Activated naive CD4-positive, alpha-beta T cell treated with anti-CD3 and anti-CD28 coated beads, Interleukin-2, amount 50 U/mL, for 72 hours (primary cell): ENCODE results near the gene CD38. TPM values are rescaled to one million over a fixed set of nuclear protein-coding genes. Genes with fewer than 3 reads are reported as not detected.

Experiments used
- ATAC-seq, 2 donors: fragments of 150-1000 bp; cut with Tn5 transposase; 2 replicates each; pipeline ENCODE4 v1.10.0; 2021; ENCODE audit warnings: mild to moderate bottlenecking in 2 of 2, moderate library complexity in 2 of 2
- DNase-seq, 2 donors: peaks; one replicate each; pipeline ENCODE4 v3.0.0; 2021 to 2022; ENCODE audit warnings: low spot score in 2 of 2
- H3K27ac Mint-ChIP-seq, 2 donors: one replicate each; pipeline ENCODE4 v1.8.0; 2022; ENCODE audit warnings: mild to moderate bottlenecking in 2 of 2, mixed read lengths in 2 of 2
- H3K36me3 Mint-ChIP-seq, 2 donors: one replicate each; pipeline ENCODE4 v1.8.0; 2022; ENCODE audit warnings: mixed read lengths in 2 of 2
- H3K9me3 Mint-ChIP-seq, 2 donors: one replicate each; pipeline ENCODE4 v1.8.0; 2022; ENCODE audit warnings: mixed read lengths in 2 of 2
- total RNA-seq, 2 donors: library from RNA; stranded (reverse); gene quantifications; one replicate each; pipeline ENCODE4 v1.2.3, GENCODE V29; 2022

Gene CD38
- total RNA-seq, 2 donors from 2014 or later, result 10.7 to 32.8 TPM

- no peak overlapping the region for H3K27ac Mint-ChIP-seq
- H3K36me3 Mint-ChIP-seq, result peaks cover 0 to 4% of the 10 kb centered on the region in 2 donors
- no peak for DNase-seq
- no peak for ATAC-seq
- H3K9me3 Mint-ChIP-seq, result no peaks in the 10 kb centered on the region
Observed at GRCh38 chr4:15868826-15869413, 90.8 kb downstream of the CD38 start.

- DNase-seq (no peak), ATAC-seq (no peak)
- H3K27ac Mint-ChIP-seq, result no peak overlapping the region
- H3K36me3 Mint-ChIP-seq, result peaks cover 0 to 4% of the 10 kb centered on the region in 2 donors
- H3K9me3 Mint-ChIP-seq, result no peaks in the 10 kb centered on the region
Observed at GRCh38 chr4:15870079-15870478, 92.0 kb downstream of the CD38 start.

GRCh38 chr4:15870921-15871664 lies 93.0 kb downstream of the CD38 start:
- Mint-ChIP-seq H3K9me3 (no peaks in the 10 kb centered on the region), H3K27ac (no peak overlapping the region), H3K36me3 (peaks cover 0 to 4% of the 10 kb centered on the region in 2 donors)
- DNase-seq (no peak), ATAC-seq (no peak)

GRCh38 chr4:15873117-15873516 lies 95.0 kb downstream of the CD38 start:
- Mint-ChIP-seq H3K9me3 (peaks cover 3 to 11% of the 10 kb centered on the region in 2 donors), H3K36me3 (peaks cover 4 to 9% of the 10 kb centered on the region in 2 donors), H3K27ac (no peak overlapping the region)
- DNase-seq, result no peak
- ATAC-seq, result no peak

- H3K27ac Mint-ChIP-seq, result no peak overlapping the region
- peaks cover 4 to 13% of the 10 kb centered on the region in 2 donors for H3K36me3 Mint-ChIP-seq
- H3K9me3 Mint-ChIP-seq, result peaks cover 6 to 14% of the 10 kb centered on the region in 2 donors
- no peak for ATAC-seq
- DNase-seq, result no peak
Observed at GRCh38 chr4:15874671-15875070, 96.5 kb downstream of the CD38 start.

GRCh38 chr4:15875663-15876460 lies 97.7 kb downstream of the CD38 start:
- peaks cover 4 to 13% of the 10 kb centered on the region in 2 donors for H3K36me3 Mint-ChIP-seq
- ATAC-seq (no peak), DNase-seq (no peak)
- H3K27ac Mint-ChIP-seq, result no peak overlapping the region
- H3K9me3 Mint-ChIP-seq, result peaks cover 6 to 14% of the 10 kb centered on the region in 2 donors

- peaks cover 6 to 14% of the 10 kb centered on the region in 2 donors for H3K9me3 Mint-ChIP-seq
- peaks cover 0 to 13% of the 10 kb centered on the region in 2 donors for H3K36me3 Mint-ChIP-seq
- no peak overlapping the region for H3K27ac Mint-ChIP-seq
- ATAC-seq, result no peak
- DNase-seq, result no peak
Observed at GRCh38 chr4:15878011-15878410, 99.9 kb downstream of the CD38 start.

GRCh38 chr4:15881820-15882219 lies 103.7 kb downstream of the CD38 start:
- DNase-seq (no peak), ATAC-seq (no peak)
- no peak overlapping the region for H3K27ac Mint-ChIP-seq
- H3K9me3 Mint-ChIP-seq, result peaks cover 6 to 8% of the 10 kb centered on the region in 2 donors
- peaks cover 0 to 9% of the 10 kb centered on the region in 2 donors for H3K36me3 Mint-ChIP-seq

GRCh38 chr4:15882675-15883086 lies 104.6 kb downstream of the CD38 start:
- Mint-ChIP-seq H3K36me3 (peaks cover 0 to 8% of the 10 kb centered on the region in 2 donors), H3K27ac (no peak overlapping the region), H3K9me3 (peaks cover 6% of the 10 kb centered on the region in 2 donors)
- ATAC-seq (peak; percentile 73 to 76), DNase-seq (peak in 1 of 2 donors; percentile 39)

GRCh38 chr4:15883610-15884243 lies 105.6 kb downstream of the CD38 start:
- H3K36me3 Mint-ChIP-seq, result no peaks in the 10 kb centered on the region
- DNase-seq (no peak), ATAC-seq (no peak)
- no peaks in the 10 kb centered on the region for H3K9me3 Mint-ChIP-seq
- H3K27ac Mint-ChIP-seq, result no peak overlapping the region

GRCh38 chr4:15884666-15885065 lies 106.5 kb downstream of the CD38 start:
- no peaks in the 10 kb centered on the region for H3K36me3 Mint-ChIP-seq
- DNase-seq (no peak), ATAC-seq (no peak)
- H3K27ac Mint-ChIP-seq, result no peak overlapping the region
- H3K9me3 Mint-ChIP-seq, result no peaks in the 10 kb centered on the region

GRCh38 chr4:15885422-15885821 lies 107.3 kb downstream of the CD38 start:
- no peak for ATAC-seq
- DNase-seq, result no peak
- H3K36me3 Mint-ChIP-seq, result no peaks in the 10 kb centered on the region
- no peak overlapping the region for H3K27ac Mint-ChIP-seq
- H3K9me3 Mint-ChIP-seq, result no peaks in the 10 kb centered on the region

- no peak for DNase-seq
- H3K36me3 Mint-ChIP-seq, result no peaks in the 10 kb centered on the region
Observed at GRCh38 chr4:15888515-15888914, 110.4 kb downstream of the CD38 start.

GRCh38 chr4:15890246-15890829 lies 112.2 kb downstream of the CD38 start:
- ATAC-seq, result no peak
- no peaks in the 10 kb centered on the region for H3K9me3 Mint-ChIP-seq
- no peak for DNase-seq
- H3K36me3 Mint-ChIP-seq, result no peaks in the 10 kb centered on the region
- H3K27ac Mint-ChIP-seq, result no peak overlapping the region

More at GRCh38 chr4:15888515-15888914, 110.4 kb downstream of the CD38 start:
- no peak overlapping the region for H3K27ac Mint-ChIP-seq
- H3K9me3 Mint-ChIP-seq, result no peaks in the 10 kb centered on the region
- no peak for ATAC-seq

- DNase-seq (no peak), ATAC-seq (no peak)
- Mint-ChIP-seq H3K27ac (no peak overlapping the region), H3K36me3 (no peaks in the 10 kb centered on the region), H3K9me3 (no peaks in the 10 kb centered on the region)
Observed at GRCh38 chr4:15891312-15891711, 113.2 kb downstream of the CD38 start.

GRCh38 chr4:15893962-15894361 lies 115.8 kb downstream of the CD38 start:
- H3K27ac Mint-ChIP-seq, result no peak overlapping the region
- H3K36me3 Mint-ChIP-seq, result no peaks in the 10 kb centered on the region
- H3K9me3 Mint-ChIP-seq, result no peaks in the 10 kb centered on the region
- DNase-seq (no peak), ATAC-seq (no peak)
